ENCODE data around the gene SLC12A3. TPM values are rescaled to one million over a fixed set of nuclear protein-coding genes. Genes with fewer than 3 reads are reported as not detected.

Gene SLC12A3
- total and polyA plus RNA-seq, 2 of the 8 experiments (the other 6 are each of a cell fraction or from before 2014, with no cell fraction given): not detected

- Histone ChIP-seq H3K14ac (ENCODE audit: insufficient read length) (no peak overlapping the region), H4K20me1 (replicated peaks in 1 of 2; ENCODE audit: control insufficient read depth in 1 of 2, insufficient read depth in 2 of 2, low read length in 2 of 2) (no peaks in the 10 kb centered on the region), H3K23me2 (ENCODE audit: low read depth, low read length) (no peaks in the 10 kb centered on the region), H4K91ac (replicated peaks; ENCODE audit: insufficient read length, low read length) (no peak overlapping the region), H3K4me3 (ENCODE audit: extremely low read depth in 1 of 4, insufficient read depth in 2 of 4, low read depth in 3 of 4, low read length in 4 of 4) (no peak overlapping the region), H3K9ac (replicated peaks in 1 of 4; ENCODE audit: extremely low read depth in 1 of 4, low read depth in 3 of 4, low read length in 3 of 4) (no peak overlapping the region), H2BK12ac (ENCODE audit: low read depth, low read length) (no peak overlapping the region), H3K79me1 (ENCODE audit: low read depth, low read length) (no peaks in the 10 kb centered on the region), H3K18ac (ENCODE audit: extremely low read depth, low read length) (no peak overlapping the region), H2AK5ac (ENCODE audit: low read depth, low read length) (no peak overlapping the region), H3K23ac (ENCODE audit: insufficient read length) (no peak overlapping the region), H3K27ac (ENCODE audit: low read depth, low read length) (no peak overlapping the region), H3K27me3 (replicated peaks in 1 of 4; ENCODE audit: control insufficient read depth in 3 of 4, extremely low read depth in 1 of 4, insufficient read depth in 3 of 4, low read length in 3 of 4) (no peaks in the 10 kb centered on the region), H4K5ac (ENCODE audit: insufficient read length, low read depth, low read length) (no peak overlapping the region), H3K9me3 (ENCODE audit: insufficient read depth in 2 of 2, low read depth in 1 of 2, low read length in 1 of 2) (no peaks in the 10 kb centered on the region), H2BK120ac (replicated peaks; ENCODE audit: low read depth, low read length) (no peak overlapping the region), H3K79me2 (ENCODE audit: control insufficient read depth in 1 of 2, insufficient read depth in 2 of 2, low read length in 2 of 2) (no peaks in the 10 kb centered on the region), H4K8ac (ENCODE audit: extremely low read depth, insufficient read depth, low read length) (no peak overlapping the region), H2BK5ac (ENCODE audit: low read depth, low read length) (no peak overlapping the region), H3K4ac (replicated peaks; ENCODE audit: insufficient read length, low read depth, low read length) (no peak overlapping the region), H3K4me1 (replicated peaks in 1 of 4; ENCODE audit: control insufficient read depth in 3 of 4, insufficient read depth in 4 of 4, low read length in 3 of 4) (no peaks in the 10 kb centered on the region), H2BK15ac (ENCODE audit: low read length) (no peak overlapping the region), H3K36me3 (ENCODE audit: control insufficient read depth in 2 of 4, insufficient read depth in 4 of 4, low read length in 3 of 4) (no peaks in the 10 kb centered on the region), H2BK20ac (ENCODE audit: low read length) (no peak overlapping the region), H3K56ac (replicated peaks; ENCODE audit: insufficient read length, low read depth, low read length) (no peak overlapping the region), H2AFZ (ENCODE audit: low read length) (no peak overlapping the region), H3K4me2 (ENCODE audit: insufficient read depth in 1 of 2, low read depth in 2 of 2, low read length in 2 of 2) (no peak overlapping the region)
- WGBS, 2 experiments (ENCODE audit: extremely low coverage in 1 of 2, insufficient coverage in 1 of 2, insufficient read length in 1 of 2, insufficient replicate concordance in 2 of 2, low coverage in 1 of 2, low lambda C conversion rate in 2 of 2, missing lambda C conversion rate in 1 of 2): 91% methylated on average over 9 of the region's 9 CpGs; no CpG with 5 or more reads in 1 of the 2 experiments
- FAIRE-seq (no peak), DNase-seq (ENCODE audit: low read depth in 1 of 2, low spot score in 2 of 2) (no peak)
- CTCF ChIA-PET (ENCODE audit: partially characterized antibody): no interaction called here
- POLR2A ChIA-PET (ENCODE audit: partially characterized antibody): interaction anchor here (1.1 kb wide), 1 partner anchor 9 kb away, joined by 4 read pairs; no protein-coding TSS in a partner anchor
- TF ChIP-seq CTCF (IDR thresholded peaks at IDR 0.05; ENCODE audit: control extremely low read depth in 1 of 3, insufficient read depth in 1 of 3, low read depth in 1 of 3, low read length in 3 of 3) (no peak), GTF2F1 (IDR thresholded peaks at IDR 0.05; ENCODE audit: borderline replicate concordance, low read depth, low read length) (no peak), RFX5 (IDR thresholded peaks at IDR 0.05; ENCODE audit: borderline replicate concordance, low read depth, low read length) (no peak), CBX5 (IDR thresholded peaks at IDR 0.05; ENCODE audit: low read depth, low read length) (no peak), RBBP5 (IDR thresholded peaks at IDR 0.05; ENCODE audit: borderline replicate concordance, low read depth, low read length) (no peak), FOSL1 (IDR thresholded peaks at IDR 0.05; ENCODE audit: insufficient read depth, low read depth, low read length) (no peak), SP2 (IDR thresholded peaks at IDR 0.05; ENCODE audit: low read length) (no peak), PHF8 (conservative IDR thresholded peaks at IDR 0.05; ENCODE audit: low read depth, low read length) (no peak), JUN (IDR thresholded peaks at IDR 0.05; ENCODE audit: low read depth, low read length) (no peak), USF2 (IDR thresholded peaks at IDR 0.05; ENCODE audit: low read length) (no peak)
Observed at GRCh38 chr16:56923481-56924091, 58.6 kb downstream of the SLC12A3 start.

Data from H1 (cell line).